Measurements from ENCODE around the gene BABAM1.

Gene BABAM1

DNA sequence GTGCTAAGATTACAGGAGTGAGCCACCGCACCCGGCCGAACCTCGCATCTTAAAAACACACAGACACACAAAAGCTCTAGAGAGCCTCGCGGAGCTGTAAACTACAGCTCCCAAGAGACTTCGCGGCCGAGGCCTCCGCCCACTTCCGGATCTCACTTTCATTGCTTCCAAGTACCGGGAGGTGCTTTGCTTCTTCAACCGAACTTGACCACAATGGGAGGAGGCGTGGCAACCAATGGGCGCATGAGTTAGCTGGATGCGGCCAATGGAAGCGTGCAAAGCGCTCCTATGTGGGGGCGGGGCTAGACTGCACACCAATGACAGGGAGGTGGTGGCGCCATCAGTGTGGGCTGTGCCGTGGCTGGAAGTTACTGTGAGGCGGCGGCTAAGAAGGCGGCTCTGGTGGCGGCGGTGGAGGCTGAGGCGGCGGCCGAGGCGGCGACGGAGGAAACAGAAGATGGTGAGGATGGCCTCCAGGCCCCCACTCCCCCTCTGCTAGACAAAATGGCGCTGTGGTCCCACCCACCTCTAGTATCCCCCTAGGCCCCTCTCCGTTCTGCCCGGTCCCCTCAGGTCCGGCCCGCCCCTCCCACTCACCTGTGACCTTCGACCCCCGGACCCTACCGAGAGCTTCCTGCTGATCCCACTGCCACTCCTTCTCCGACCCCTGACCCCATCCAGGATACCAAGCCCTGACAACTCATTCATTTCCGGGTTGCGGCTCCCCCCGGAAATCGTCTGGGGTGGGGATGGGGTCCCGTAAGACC, 42.1 kb downstream of the BABAM1 start, which contains the start of gene DDA1:
TSS of gene DDA1 (plus strand) at position 366 of the 767 bp plus-strand sequence. CDS start at position 458, 92 bp downstream.
- peak within 1 kb of the TSS; percentile 89 to 98 for H3K4me3 ChIP-seq (ENCODE audit: low read depth in 1 of 2, low read length in 2 of 2)
- H3K27ac ChIP-seq (ENCODE audit: low read depth, low read length) = peak within 1 kb of the TSS; percentile 89
- no peaks in the 10 kb centered on the region for H3K27me3 ChIP-seq (ENCODE audit: control insufficient read depth in 1 of 2, insufficient read depth in 2 of 2, low read length in 2 of 2)
- H3K9ac ChIP-seq (ENCODE audit: low read length) = peak within 1 kb of the TSS; percentile 69
- H3K9me3 ChIP-seq (ENCODE audit: low read length) = no peaks in the 10 kb centered on the region
- H3K36me3 ChIP-seq (ENCODE audit: insufficient read depth, low read length) = peaks cover 9% of the 10 kb centered on the region
- H3K4me1 ChIP-seq (ENCODE audit: insufficient read depth, low read length) = peaks cover 37% of the 10 kb centered on the region

DNA sequence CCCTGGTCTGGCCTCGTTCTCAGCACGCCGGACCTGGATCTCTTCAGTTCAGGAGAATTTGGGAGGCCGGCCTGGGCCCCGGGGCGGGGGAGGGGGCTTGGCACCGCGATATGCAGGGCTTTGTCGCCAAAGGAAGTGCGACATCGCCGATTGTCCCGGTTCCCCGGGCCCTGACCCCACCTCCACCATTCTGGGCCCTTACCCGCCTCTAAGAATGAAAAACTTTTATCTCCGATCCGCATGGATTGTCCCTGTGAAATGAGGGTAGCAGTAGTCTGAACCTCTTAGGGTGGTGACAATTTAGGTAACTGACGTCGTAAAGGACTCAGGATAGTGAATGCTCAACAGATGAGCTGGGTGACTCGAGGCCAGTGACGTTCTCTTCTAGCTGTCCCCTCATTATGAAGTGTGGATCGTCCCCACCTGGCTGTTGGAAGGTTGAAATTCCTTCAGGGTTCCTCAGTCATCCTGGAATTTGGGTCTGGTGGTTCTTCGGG, 42.8 kb downstream of the BABAM1 start:
- peak overlapping the region; percentile 89 to 98 for H3K4me3 ChIP-seq (ENCODE audit: low read depth in 1 of 2, low read length in 2 of 2)
- no peaks in the 10 kb centered on the region for H3K27me3 ChIP-seq (ENCODE audit: control insufficient read depth in 1 of 2, insufficient read depth in 2 of 2, low read length in 2 of 2)
- no peaks in the 10 kb centered on the region for H3K9me3 ChIP-seq (ENCODE audit: low read length)
- peak overlapping the region; percentile 89 for H3K27ac ChIP-seq (ENCODE audit: low read depth, low read length)
- peaks cover 31% of the 10 kb centered on the region for H3K4me1 ChIP-seq (ENCODE audit: insufficient read depth, low read length)
- H3K9ac ChIP-seq (ENCODE audit: low read length) = peak overlapping the region; percentile 69
- H3K36me3 ChIP-seq (ENCODE audit: insufficient read depth, low read length) = peaks cover 13% of the 10 kb centered on the region

DNA sequence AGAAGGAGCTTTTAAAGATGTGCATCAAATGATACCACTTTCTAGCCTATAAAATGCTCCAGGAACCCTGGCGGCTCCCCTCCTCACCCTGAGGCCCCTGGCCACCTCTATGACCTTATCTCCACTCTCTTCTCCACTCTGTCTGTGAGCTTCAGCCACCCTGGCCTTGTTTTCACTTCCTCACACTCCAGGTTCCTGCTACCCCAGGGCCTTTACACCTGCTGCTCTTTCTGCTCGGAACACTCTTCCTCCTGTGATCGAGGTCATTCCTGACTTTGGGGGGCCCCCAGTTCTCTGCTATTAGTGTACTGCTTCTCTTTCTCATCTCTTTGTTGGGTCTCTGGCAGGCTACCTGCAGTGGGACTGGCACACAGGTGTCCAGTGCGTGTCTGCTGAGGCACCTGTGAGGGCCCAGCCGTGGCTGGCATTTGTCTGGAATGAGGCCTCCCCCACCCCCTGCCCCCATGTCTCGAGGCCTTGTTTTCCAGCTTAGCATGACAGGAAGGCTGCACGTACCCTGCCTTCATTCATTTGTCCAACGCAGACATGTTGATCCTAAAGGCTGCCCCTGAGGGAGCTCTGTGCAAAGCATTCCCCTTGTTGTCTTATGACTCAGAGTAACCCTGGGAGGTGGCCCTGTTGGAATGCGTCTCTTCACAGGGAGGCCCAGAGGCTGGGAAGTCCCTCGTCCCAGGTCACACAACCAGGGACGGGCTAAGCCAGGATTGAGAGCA, 44.4 kb downstream of the BABAM1 start:
- Histone ChIP-seq H3K27ac (ENCODE audit: low read depth, low read length) (no peak overlapping the region), H3K36me3 (ENCODE audit: insufficient read depth, low read length) (peaks cover 19% of the 10 kb centered on the region), H3K27me3 (ENCODE audit: control insufficient read depth in 1 of 2, insufficient read depth in 2 of 2, low read length in 2 of 2) (no peaks in the 10 kb centered on the region), H3K9me3 (ENCODE audit: low read length) (no peaks in the 10 kb centered on the region), H3K4me3 (ENCODE audit: low read depth in 1 of 2, low read length in 2 of 2) (no peak overlapping the region), H3K4me1 (ENCODE audit: insufficient read depth, low read length) (peaks cover 24% of the 10 kb centered on the region), H3K9ac (ENCODE audit: low read length) (no peak overlapping the region)

DNA sequence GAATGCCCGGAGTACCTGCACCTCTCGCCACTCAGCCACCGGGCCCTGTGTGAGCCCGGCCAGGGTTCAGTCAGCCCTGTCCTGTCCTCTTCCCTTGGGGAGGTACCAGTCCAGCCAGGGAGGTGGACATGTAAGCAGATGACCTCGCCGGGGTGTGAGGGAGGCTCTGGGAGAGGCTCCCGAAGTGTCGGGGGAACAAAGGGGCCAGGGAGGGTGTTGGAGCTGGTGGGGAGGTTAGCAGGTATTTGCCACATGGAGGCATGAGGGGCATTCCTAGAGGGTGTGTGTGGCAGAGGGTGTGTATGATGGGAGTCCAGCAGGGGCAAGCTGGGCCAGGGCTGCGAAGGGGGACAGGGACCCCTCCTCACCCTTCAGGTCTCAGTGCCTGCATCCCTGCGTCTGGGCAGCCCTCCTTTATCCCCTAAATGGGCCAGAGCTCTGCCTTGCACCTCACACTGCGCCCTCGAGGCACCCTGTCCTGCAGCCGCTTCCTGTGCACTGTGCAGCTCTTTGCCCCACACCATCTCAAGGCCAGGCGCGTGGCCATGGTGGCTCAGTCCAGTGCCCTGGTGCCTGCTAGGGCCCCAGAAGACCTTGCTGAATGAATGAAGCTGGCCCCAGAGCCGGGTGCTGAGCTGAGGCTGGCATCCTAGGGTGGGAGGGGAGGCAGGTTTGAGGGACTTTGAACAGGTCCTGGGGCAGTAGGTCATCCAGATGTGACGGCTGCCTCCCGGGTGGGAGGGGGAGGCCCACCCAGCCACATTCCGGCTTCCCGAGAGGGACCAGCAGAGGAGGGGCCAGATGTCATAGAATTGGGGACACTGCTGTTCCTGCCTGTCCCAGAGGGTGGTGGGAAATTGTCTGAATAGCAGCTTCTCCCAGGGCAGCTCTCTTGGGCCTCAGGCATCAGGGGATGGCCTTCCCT, 45.2 kb downstream of the BABAM1 start:
- H3K4me3 ChIP-seq (ENCODE audit: low read depth in 1 of 2, low read length in 2 of 2) = no peak overlapping the region
- peaks cover 20% of the 10 kb centered on the region for H3K4me1 ChIP-seq (ENCODE audit: insufficient read depth, low read length)
- H3K27me3 ChIP-seq (ENCODE audit: control insufficient read depth in 1 of 2, insufficient read depth in 2 of 2, low read length in 2 of 2) = no peaks in the 10 kb centered on the region
- H3K27ac ChIP-seq (ENCODE audit: low read depth, low read length) = no peak overlapping the region
- no peak overlapping the region for H3K9ac ChIP-seq (ENCODE audit: low read length)
- H3K36me3 ChIP-seq (ENCODE audit: insufficient read depth, low read length) = peaks cover 19% of the 10 kb centered on the region
- no peaks in the 10 kb centered on the region for H3K9me3 ChIP-seq (ENCODE audit: low read length)

DNA sequence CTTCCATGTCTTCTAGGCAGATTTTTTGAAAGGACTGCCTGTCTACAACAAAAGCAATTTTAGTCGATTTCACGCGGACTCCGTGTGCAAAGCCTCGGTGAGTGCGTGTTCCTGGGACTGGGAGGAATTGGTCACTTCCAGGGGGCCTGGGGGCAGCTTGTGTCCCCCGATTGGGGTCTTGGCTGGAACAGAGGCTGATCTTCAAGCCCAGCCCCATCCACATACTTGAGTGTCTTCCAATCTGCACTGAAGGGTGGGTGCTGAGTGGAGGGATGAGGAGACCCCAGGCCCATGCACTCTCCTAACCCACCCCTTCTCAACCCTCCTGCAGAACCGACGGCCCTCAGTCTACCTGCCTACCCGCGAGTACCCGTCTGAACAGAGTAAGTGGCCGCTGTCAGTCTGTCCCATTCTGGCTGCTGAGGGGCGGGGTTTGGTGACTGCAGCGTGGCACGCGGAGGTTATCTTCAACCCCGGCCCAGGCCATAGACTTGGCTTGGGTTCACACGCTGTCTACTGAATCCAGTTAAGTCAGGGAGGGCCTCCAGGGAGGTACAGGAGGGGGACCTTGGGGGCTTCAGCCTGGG, 46.9 kb downstream of the BABAM1 start:
- H3K36me3 ChIP-seq (ENCODE audit: insufficient read depth, low read length) = peaks cover 19% of the 10 kb centered on the region

DNA sequence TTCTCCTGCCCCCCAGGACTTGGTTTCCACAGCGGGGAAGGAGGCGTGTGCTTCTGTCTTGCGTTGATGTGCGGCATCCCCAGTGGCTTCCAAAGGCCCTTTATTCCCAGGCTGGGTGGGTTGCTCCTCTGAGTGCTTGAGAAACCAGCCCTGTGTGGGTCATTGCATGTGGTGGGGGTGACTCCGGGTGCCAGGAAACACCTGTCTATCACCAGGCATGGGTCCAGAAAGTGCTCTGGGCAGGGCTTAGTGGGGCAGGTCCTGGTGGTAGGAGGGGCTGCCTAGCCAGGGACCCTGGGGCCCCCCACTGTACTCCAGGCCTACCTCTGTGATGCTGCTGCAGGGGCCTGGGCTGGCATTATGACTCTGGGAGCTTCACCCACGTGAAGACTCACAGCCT, 51.7 kb downstream of the BABAM1 start:
- no peaks in the 10 kb centered on the region for H3K9me3 ChIP-seq (ENCODE audit: low read length)
- no peak overlapping the region for H3K4me3 ChIP-seq (ENCODE audit: low read depth in 1 of 2, low read length in 2 of 2)
- H3K27me3 ChIP-seq (ENCODE audit: control insufficient read depth in 1 of 2, insufficient read depth in 2 of 2, low read length in 2 of 2) = peaks cover 0 to 4% of the 10 kb centered on the region in 2 donors
- H3K9ac ChIP-seq (ENCODE audit: low read length) = no peak overlapping the region
- H3K27ac ChIP-seq (ENCODE audit: low read depth, low read length) = no peak overlapping the region
- peaks cover 27% of the 10 kb centered on the region for H3K36me3 ChIP-seq (ENCODE audit: insufficient read depth, low read length)
- no peaks in the 10 kb centered on the region for H3K4me1 ChIP-seq (ENCODE audit: insufficient read depth, low read length)

More for the DNA sequence above, 46.9 kb downstream of the BABAM1 start:
- Histone ChIP-seq H3K9ac (ENCODE audit: low read length) (no peak overlapping the region), H3K27me3 (ENCODE audit: control insufficient read depth in 1 of 2, insufficient read depth in 2 of 2, low read length in 2 of 2) (no peaks in the 10 kb centered on the region), H3K4me1 (ENCODE audit: insufficient read depth, low read length) (peaks cover 17% of the 10 kb centered on the region), H3K4me3 (ENCODE audit: low read depth in 1 of 2, low read length in 2 of 2) (no peak overlapping the region), H3K27ac (ENCODE audit: low read depth, low read length) (no peak overlapping the region), H3K9me3 (ENCODE audit: low read length) (no peaks in the 10 kb centered on the region)

DNA sequence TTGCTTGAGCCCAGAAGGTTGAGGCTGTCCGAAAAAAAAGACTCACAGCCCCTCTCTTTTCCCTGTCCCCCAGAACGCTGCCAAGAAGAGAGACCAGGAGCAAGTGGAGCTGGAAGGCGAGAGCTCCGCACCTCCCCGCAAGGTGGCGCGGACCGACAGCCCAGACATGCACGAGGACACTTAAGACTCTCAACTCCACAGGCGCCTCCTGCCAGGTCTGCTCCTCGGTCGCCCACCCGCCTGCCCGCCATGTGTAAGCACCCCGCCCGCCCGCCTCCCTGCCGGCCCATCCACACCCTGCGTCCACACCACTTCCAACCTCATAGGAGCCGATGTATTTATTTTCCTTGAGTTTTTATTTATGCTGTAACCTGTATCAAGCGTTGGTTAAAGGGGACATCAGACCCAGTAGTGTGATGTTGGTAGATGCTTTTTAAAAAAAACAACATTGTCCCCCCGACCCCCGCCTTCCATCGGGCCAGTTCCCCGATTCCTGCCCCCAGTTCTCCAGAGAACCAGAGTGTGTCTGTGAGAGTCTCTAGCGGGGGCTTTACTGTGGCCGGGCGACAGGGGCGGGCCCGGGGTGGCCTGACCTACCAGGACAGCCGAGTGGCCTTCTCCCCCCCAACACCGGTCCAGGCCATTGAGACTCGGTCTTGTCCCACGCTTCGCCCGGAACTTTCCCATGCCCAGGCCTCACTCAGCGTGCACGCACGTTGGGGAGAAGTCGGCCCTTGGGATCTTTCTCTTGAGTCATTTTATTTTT, 52.4 kb downstream of the BABAM1 start:
- Histone ChIP-seq H3K9ac (ENCODE audit: low read length) (no peak overlapping the region), H3K9me3 (ENCODE audit: low read length) (no peaks in the 10 kb centered on the region), H3K4me3 (ENCODE audit: low read depth in 1 of 2, low read length in 2 of 2) (no peak overlapping the region), H3K36me3 (ENCODE audit: insufficient read depth, low read length) (peaks cover 20% of the 10 kb centered on the region), H3K4me1 (ENCODE audit: insufficient read depth, low read length) (no peaks in the 10 kb centered on the region), H3K27ac (ENCODE audit: low read depth, low read length) (no peak overlapping the region), H3K27me3 (ENCODE audit: control insufficient read depth in 1 of 2, insufficient read depth in 2 of 2, low read length in 2 of 2) (peaks cover 0 to 4% of the 10 kb centered on the region in 2 donors)

DNA sequence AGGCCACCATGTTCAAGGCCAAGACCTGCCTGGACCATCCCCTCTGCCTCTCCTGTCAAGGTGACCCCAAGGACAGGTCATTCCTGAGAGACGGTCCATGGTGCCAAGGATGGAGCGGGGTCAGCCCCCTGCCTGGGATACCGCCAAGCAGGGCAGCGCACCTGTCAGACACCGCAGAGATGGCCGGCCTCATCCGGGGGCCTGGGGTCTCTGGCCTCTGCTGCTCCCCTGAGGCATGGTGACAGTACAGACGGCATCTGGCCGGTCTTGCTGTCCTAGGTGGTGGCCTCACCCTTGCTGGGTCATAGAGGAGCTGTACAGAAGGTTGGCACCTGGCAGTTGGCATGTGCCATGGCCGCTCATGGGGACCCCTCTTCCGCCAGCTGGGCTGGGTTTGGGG, 53.2 kb downstream of the BABAM1 start:
- H3K36me3 ChIP-seq (ENCODE audit: insufficient read depth, low read length) = peaks cover 19% of the 10 kb centered on the region
- no peaks in the 10 kb centered on the region for H3K4me1 ChIP-seq (ENCODE audit: insufficient read depth, low read length)
- no peaks in the 10 kb centered on the region for H3K9me3 ChIP-seq (ENCODE audit: low read length)
- no peak overlapping the region for H3K4me3 ChIP-seq (ENCODE audit: low read depth in 1 of 2, low read length in 2 of 2)
- no peak overlapping the region for H3K9ac ChIP-seq (ENCODE audit: low read length)
- no peak overlapping the region for H3K27ac ChIP-seq (ENCODE audit: low read depth, low read length)
- H3K27me3 ChIP-seq (ENCODE audit: control insufficient read depth in 1 of 2, insufficient read depth in 2 of 2, low read length in 2 of 2) = peaks cover 0 to 4% of the 10 kb centered on the region in 2 donors

DNA sequence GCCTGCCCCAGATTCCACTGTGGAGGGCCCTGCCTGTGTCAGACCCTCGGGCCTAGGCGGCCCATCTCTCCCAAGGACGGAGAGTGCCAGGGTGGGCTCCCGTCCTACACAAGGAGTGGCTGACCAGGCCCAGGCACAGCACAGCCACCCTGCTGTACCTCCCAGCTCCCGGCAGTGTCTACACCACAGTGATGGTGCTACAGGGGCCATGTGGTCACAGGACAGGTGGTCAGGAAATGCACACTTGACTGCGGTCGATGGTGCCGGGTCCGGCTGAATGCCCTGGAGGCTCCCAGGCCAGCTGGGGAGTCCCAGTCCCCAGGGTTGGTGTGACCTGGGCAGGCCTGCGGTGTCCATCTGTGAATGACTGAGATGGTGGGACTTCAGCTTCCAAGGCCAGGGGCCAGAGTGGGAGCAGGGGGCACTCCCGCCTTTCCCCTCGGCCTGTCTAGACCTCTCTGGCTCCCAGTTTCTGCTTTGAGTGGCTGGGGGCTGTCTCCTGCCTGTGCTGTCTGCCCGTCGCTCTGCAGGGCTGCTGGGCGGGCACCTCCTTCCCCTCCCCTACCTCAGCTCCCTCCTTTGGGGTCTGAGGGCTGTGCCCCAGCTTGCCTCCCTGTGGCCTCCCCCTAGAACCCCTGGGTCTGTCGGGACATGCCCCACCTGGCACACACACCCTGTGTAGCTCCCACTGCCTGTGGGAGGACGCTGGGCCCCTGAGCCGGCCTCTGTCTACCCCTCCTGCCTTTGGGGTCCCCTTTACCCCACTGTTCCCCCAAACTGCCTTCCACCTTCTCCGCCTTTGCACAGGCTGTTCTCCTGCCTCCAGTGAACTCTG, 54.6 kb downstream of the BABAM1 start:
- Histone ChIP-seq H3K36me3 (ENCODE audit: insufficient read depth, low read length) (peaks cover 13% of the 10 kb centered on the region), H3K9me3 (ENCODE audit: low read length) (no peaks in the 10 kb centered on the region), H3K27ac (ENCODE audit: low read depth, low read length) (no peak overlapping the region), H3K4me1 (ENCODE audit: insufficient read depth, low read length) (no peaks in the 10 kb centered on the region), H3K27me3 (ENCODE audit: control insufficient read depth in 1 of 2, insufficient read depth in 2 of 2, low read length in 2 of 2) (peaks cover 0 to 4% of the 10 kb centered on the region in 2 donors), H3K4me3 (ENCODE audit: low read depth in 1 of 2, low read length in 2 of 2) (no peak overlapping the region), H3K9ac (ENCODE audit: low read length) (no peak overlapping the region)
